Right lobe of liver (tissue), 6 donors: ENCODE data around the gene ERC2. TPM values are rescaled to one million over a fixed set of nuclear protein-coding genes. Genes with fewer than 3 reads are reported as not detected.

Source experiments
- ATAC-seq, 4 donors: fragments of 200-7000 bp; cut with Tn5 transposase; one replicate each; pipeline ENCODE4 v1.9.1; 2020; ENCODE audit warnings: mild to moderate bottlenecking in 4 of 4, moderate library complexity in 4 of 4
- DNase-seq, 3 donors: peaks; one replicate each; pipeline ENCODE4 v3.0.0-alpha.2; 2020
- H3K27ac ChIP-seq, 3 donors: fragments of 200-600 bp; one replicate each; pipeline ENCODE4 v1.8.0; 2022
- H3K27me3 ChIP-seq, 2 donors: fragments of 200-600 bp; one replicate each; pipeline ENCODE4 v1.8.0; 2022
- H3K36me3 ChIP-seq, 4 donors: fragments of 200-600 bp; sonication (generic) in 1 of 4; one replicate each; pipeline versions ENCODE4 v1.5.1 to v1.8.0; 2017 to 2022; ENCODE audit warnings: control low read depth in 1 of 4
- H3K4me1 ChIP-seq, 4 donors: fragments of 200-600 bp; sonication (generic) in 1 of 4; one replicate each; pipeline versions ENCODE4 v1.5.1 to v1.8.0; 2017 to 2022; ENCODE audit warnings: control low read depth in 1 of 4
- H3K4me3 ChIP-seq, 3 donors: fragments of 200-600 bp; one replicate each; pipeline ENCODE4 v1.8.0; 2022
- H3K9me3 ChIP-seq, 4 donors: fragments of 200-600 bp; sonication (generic) in 1 of 4; one replicate each; pipeline versions ENCODE4 v1.5.1 to v1.8.0; 2017 to 2022; ENCODE audit warnings: control low read depth in 1 of 4
- POLR2A ChIP-seq: fragments of 450-650 bp; IDR thresholded peaks from one replicate; pipeline ENCODE4 v1.6.1; 2017; ENCODE audit warnings: antibody characterized with exemption, mild to moderate bottlenecking
- WGBS: methylation state at CpG from one replicate; pipeline ENCODE4 v1.1.6; 2018; ENCODE audit warnings: low coverage, low lambda C conversion rate; ENCODE audit not compliant: insufficient coverage; ENCODE audit errors: missing lambda C conversion rate; 5-methylcytosine and 5-hydroxymethylcytosine counted together
- intact Hi-C, 2 donors: fragments of 100-400 bp; cut with DNase I; formaldehyde crosslinking; loops; one replicate each; pipeline versions ENCODE4 v1.11.2 to v1.14.1; 2022
- total RNA-seq, 6 experiments: library from RNA; depleted of rRNA in 2 of 6; stranded (reverse); fragments of >200 nt in 2 of 6; fragmentation: NEBNext Ultra II Directional in 3 of 6; extraction: Animal tissue kit (Norgen Biotek cat#: 25700) in 3 of 6; gene quantifications; one replicate each; pipeline versions ENCODE4 v1.1.0 to v1.2.4, GENCODE V29; 2016 to 2023
- TF ChIP-seq, protein P1 (sequence below), 4 donors: fragments of 200-600 bp in 3 of 4; fragments of 450-650 bp in 1 of 4; IDR thresholded peaks; one replicate each; pipeline versions ENCODE4 v1.5.1 to v1.8.0; 2016 to 2022; ENCODE audit warnings: antibody characterized with exemption in 4 of 4, mild to moderate bottlenecking in 2 of 4
- donor health status: DM: no; HTN: yes; CAD: no.
- donor health status: DM: no; HTN: no; CAD: no.
- donor health status: DM: no; HTN: no; CAD: no.
- donor health status: DM: no; HTN: yes; CAD: no.
- donor health status: DM: no; HTN: yes; CAD: no.

Gene ERC2
- total RNA-seq, 6 experiments from 2014 or later, result not detected

DNA sequence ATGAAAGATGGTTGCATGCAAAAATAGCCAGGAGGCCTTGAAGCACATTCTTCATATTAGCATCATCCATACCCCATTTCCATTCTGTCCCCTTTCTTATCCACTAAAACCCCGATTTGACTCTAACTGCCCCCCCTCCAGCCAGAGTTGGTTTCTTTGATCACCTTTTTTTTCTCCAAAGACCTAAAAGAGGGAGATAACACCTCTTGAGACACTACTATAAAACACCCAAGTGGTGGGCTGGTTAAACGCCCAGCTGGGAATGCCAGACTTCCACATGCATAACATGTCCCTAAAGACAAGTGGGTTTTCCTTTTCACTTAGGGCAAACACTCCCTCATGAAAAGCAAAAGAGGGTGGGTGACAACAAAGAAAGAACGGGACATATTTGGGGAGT lies 847.2 kb downstream of the ERC2 start:
- ATAC-seq, result no peak
- no peaks in the 10 kb centered on the region for H3K9me3 ChIP-seq
- H3K4me1 ChIP-seq, result peaks cover 0 to 7% (median 0%) of the 10 kb centered on the region in 4 donors
- intact Hi-C loops, result no loop called here
- no peak overlapping the region for H3K4me3 ChIP-seq
- no peak for TF ChIP-seq POLR2A
- TF ChIP-seq, protein P1, sequence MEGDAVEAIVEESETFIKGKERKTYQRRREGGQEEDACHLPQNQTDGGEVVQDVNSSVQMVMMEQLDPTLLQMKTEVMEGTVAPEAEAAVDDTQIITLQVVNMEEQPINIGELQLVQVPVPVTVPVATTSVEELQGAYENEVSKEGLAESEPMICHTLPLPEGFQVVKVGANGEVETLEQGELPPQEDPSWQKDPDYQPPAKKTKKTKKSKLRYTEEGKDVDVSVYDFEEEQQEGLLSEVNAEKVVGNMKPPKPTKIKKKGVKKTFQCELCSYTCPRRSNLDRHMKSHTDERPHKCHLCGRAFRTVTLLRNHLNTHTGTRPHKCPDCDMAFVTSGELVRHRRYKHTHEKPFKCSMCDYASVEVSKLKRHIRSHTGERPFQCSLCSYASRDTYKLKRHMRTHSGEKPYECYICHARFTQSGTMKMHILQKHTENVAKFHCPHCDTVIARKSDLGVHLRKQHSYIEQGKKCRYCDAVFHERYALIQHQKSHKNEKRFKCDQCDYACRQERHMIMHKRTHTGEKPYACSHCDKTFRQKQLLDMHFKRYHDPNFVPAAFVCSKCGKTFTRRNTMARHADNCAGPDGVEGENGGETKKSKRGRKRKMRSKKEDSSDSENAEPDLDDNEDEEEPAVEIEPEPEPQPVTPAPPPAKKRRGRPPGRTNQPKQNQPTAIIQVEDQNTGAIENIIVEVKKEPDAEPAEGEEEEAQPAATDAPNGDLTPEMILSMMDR (IDR thresholded peaks at IDR 0.05), result no peak
- no peak overlapping the region for H3K27ac ChIP-seq
- no peaks in the 10 kb centered on the region for H3K36me3 ChIP-seq
- H3K27me3 ChIP-seq, result no peaks in the 10 kb centered on the region
- WGBS, result 69% methylated on average over 3 of the region's 3 CpGs
- DNase-seq, result no peak

DNA sequence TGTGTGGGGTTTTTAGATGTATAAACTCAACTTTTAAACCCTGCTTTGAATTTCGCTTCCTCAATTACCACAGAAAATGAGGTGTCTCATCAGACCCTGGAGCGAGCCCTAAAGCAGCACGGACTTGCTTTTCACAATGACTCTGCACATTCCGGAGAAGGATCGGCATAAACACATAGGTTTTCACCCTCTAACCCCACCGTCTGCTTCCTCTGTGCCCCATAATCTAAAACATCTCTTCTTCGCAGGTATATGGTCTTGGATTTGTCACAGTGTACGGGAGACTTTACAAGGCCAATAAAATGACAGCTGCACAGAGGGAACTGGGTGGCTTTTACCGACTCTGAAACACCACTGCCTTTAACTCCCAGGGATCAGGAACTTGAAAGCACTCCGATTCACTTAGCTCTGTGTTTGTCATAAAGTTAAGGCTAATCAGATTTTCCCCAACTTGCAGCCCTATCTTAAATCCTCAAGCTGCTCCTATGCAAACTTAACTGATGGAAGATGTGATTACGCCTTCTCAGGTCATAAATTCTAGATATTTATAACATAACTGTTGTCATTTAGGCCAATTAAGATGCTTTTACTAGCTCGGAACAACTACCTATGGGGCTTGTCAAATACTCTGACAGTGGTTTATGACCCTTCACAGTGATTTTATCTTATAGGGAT lies 847.8 kb downstream of the ERC2 start:
- Histone ChIP-seq H3K27ac (no peak overlapping the region), H3K27me3 (no peaks in the 10 kb centered on the region), H3K9me3 (no peaks in the 10 kb centered on the region), H3K4me3 (no peak overlapping the region), H3K4me1 (peaks cover 0 to 6% (median 0%) of the 10 kb centered on the region in 4 donors), H3K36me3 (no peaks in the 10 kb centered on the region)
- DNase-seq, result no peak
- ATAC-seq, result no peak
- WGBS, result 58% methylated on average over 10 of the region's 12 CpGs
- TF ChIP-seq POLR2A, result no peak
- intact Hi-C loops, result no loop called here

DNA sequence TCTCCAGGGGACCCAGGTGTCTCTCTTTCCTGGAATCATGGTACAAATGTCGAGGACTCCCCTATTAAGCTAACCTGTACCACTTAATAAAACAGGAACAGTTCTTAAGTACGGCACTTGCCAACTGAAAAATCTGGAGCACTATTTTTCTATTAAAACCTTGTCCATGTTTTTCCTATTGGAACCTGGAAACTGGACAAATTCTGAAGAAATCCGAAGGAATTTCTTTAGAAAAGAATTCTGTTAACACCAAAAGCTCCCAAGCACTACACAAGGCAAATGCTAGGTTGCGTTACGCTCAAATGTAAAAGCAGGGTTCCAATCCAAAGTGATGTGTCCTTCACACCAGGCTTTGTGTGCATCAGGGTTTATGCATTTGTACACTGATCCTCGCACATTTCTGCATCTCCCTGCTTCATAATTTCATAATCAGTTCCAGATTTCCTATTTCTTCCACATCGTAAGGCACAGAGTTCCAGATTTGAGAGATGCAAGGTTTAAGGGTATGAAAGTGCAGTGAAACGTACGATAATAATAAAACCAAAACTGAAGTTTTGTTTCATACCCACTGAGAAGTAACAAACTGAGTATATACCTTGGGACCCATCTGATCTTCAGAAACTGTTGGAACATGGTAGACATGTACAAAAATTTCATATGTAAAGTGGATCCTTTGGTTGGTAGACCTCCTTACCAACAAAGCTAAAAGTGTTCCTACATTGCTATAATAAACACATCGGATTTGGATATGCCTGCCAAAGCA lies 849.0 kb downstream of the ERC2 start:
- intact Hi-C loops, result no loop called here
- ATAC-seq (no peak), DNase-seq (no peak)
- Histone ChIP-seq H3K27me3 (no peaks in the 10 kb centered on the region), H3K4me1 (peaks cover 0 to 6% (median 0%) of the 10 kb centered on the region in 4 donors), H3K4me3 (no peak overlapping the region), H3K27ac (no peak overlapping the region), H3K9me3 (no peaks in the 10 kb centered on the region), H3K36me3 (no peaks in the 10 kb centered on the region)
- no peak for TF ChIP-seq POLR2A
- TF ChIP-seq, protein P1 (IDR thresholded peaks at IDR 0.05), result no peak
- 72% methylated on average over 9 of the region's 10 CpGs for WGBS

DNA sequence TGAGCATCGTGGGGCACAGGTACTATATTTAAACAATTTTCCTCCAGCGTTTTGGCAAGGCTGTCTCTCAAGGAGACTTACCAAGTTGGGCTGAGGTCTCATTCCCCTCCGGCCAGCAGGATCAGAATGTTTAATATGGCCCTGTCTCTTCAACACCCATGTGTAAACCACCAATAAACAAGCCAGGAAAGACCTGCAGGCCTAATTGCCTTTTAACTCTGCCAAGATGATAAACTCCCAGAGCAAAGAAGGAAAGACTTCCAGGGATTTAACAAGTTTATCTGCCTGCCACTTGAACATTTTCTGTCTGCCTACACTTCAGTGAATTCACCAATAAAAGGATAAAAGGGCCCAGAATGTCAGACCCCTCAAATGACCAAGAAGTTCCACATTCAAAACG lies 850.9 kb downstream of the ERC2 start:
- no peaks in the 10 kb centered on the region for H3K4me1 ChIP-seq
- H3K27ac ChIP-seq, result no peak overlapping the region
- H3K4me3 ChIP-seq, result no peak overlapping the region
- H3K9me3 ChIP-seq, result no peaks in the 10 kb centered on the region
- H3K36me3 ChIP-seq, result no peaks in the 10 kb centered on the region
- intact Hi-C loops, result no loop called here
- no peaks in the 10 kb centered on the region for H3K27me3 ChIP-seq
- no peak for ATAC-seq
- TF ChIP-seq, protein P1 (IDR thresholded peaks at IDR 0.05), result no peak
- no peak for TF ChIP-seq POLR2A
- no peak for DNase-seq
- 70% methylated on average over 4 of the region's 4 CpGs for WGBS

DNA sequence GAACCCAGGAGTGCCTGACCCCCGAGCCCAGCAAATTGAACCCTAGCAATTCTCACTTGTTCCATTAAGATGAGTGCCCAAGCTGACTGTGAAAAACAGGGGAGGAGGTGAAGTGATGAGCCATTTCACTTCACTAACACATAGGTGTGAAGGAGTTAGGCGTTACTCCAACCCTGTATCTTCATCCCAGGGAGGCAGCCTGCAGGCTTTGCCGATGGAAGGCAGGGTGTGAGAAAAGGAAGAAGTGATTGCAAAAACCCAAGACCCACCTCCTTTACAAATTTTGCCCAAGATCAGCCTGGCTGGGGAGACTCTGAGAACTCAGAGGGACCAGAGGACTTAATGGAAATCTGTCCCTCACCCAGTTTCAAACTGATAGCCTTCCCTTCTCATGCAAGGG lies 851.5 kb downstream of the ERC2 start:
- H3K4me3 ChIP-seq, result no peak overlapping the region
- H3K9me3 ChIP-seq, result no peaks in the 10 kb centered on the region
- DNase-seq, result no peak
- H3K36me3 ChIP-seq, result no peaks in the 10 kb centered on the region
- TF ChIP-seq, protein P1 (IDR thresholded peaks at IDR 0.05), result no peak
- no peak for TF ChIP-seq POLR2A
- no peaks in the 10 kb centered on the region for H3K27me3 ChIP-seq
- H3K27ac ChIP-seq, result no peak overlapping the region
- intact Hi-C loops, result no loop called here
- WGBS, result 85% methylated on average over 2 of the region's 3 CpGs
- no peak for ATAC-seq
- H3K4me1 ChIP-seq, result no peaks in the 10 kb centered on the region
